ENCODE measurements around the gene CTU2.

The CTU2 gene

GRCh38 chr16:88749358-88749757 is 43.1 kb downstream of the CTU2 start:
- H4K20me1 ChIP-seq = peaks cover 79 to 97% (median 89%) of the 10 kb centered on the region in 11 experiments

GRCh38 chr16:88750854-88751253 is 44.6 kb downstream of the CTU2 start:
- peaks cover 45 to 85% (median 75%) of the 10 kb centered on the region in 10 experiments for H3K4me1 ChIP-seq
- peak overlapping the region in 7 of 11 experiments; percentile 7 to 57 (median 45); a peak in 9 of 22 replicates for H3K4me2 ChIP-seq
- H3K36me3 ChIP-seq = peaks cover 4 to 59% (median 20%) of the 10 kb centered on the region in 11 experiments; a peak in 17 of 22 replicates
- H3K27me3 ChIP-seq = no peaks in the 10 kb centered on the region
- no peak overlapping the region; a peak in 1 of 22 replicates for H3K27ac ChIP-seq
- H3K4me3 ChIP-seq = no peak overlapping the region
- peaks cover 80 to 97% (median 92%) of the 10 kb centered on the region in 11 experiments for H4K20me1 ChIP-seq
- H3K9ac ChIP-seq = peak overlapping the region in 4 of 11 experiments; percentile 5 to 33 (median 14); a peak in 5 of 22 replicates
- H3K9me3 ChIP-seq (replicated peaks in 1 of 11) = no peaks in the 10 kb centered on the region
- TF ChIP-seq Cebpa-rat (IDR thresholded peaks at IDR 0.05) = no peak

More at GRCh38 chr16:88749358-88749757, 43.1 kb downstream of the CTU2 start:
- Histone ChIP-seq H3K9ac (no peak overlapping the region), H3K9me3 (replicated peaks in 1 of 11) (no peaks in the 10 kb centered on the region), H3K27ac (no peak overlapping the region), H3K4me3 (no peak overlapping the region), H3K27me3 (no peaks in the 10 kb centered on the region), H3K4me1 (peaks cover 48 to 85% (median 78%) of the 10 kb centered on the region in 10 experiments), H3K4me2 (no peak overlapping the region), H3K36me3 (peaks cover 4 to 47% (median 20%) of the 10 kb centered on the region in 11 experiments; a peak in 17 of 22 replicates)
- TF ChIP-seq Cebpa-rat (IDR thresholded peaks at IDR 0.05) = no peak

- 0 out of 22 replicates have a peak overlapping the region, but pooled peaks of 2 of the 11 experiments have one; percentile 21 to 33 for H3K9ac ChIP-seq
- no peak for TF ChIP-seq Cebpa-rat (IDR thresholded peaks at IDR 0.05)
- H4K20me1 ChIP-seq = peaks cover 80 to 97% (median 91%) of the 10 kb centered on the region in 11 experiments
- no peak overlapping the region for H3K27ac ChIP-seq
- peaks cover 4 to 60% (median 20%) of the 10 kb centered on the region in 11 experiments; a peak in 17 of 22 replicates for H3K36me3 ChIP-seq
- peak overlapping the region in 3 of 11 experiments; percentile 13 to 53 (median 17); a peak in 2 of 22 replicates for H3K4me2 ChIP-seq
- no peak overlapping the region for H3K4me3 ChIP-seq
- H3K9me3 ChIP-seq (replicated peaks in 1 of 11) = no peaks in the 10 kb centered on the region
- H3K27me3 ChIP-seq = no peaks in the 10 kb centered on the region
- peaks cover 30 to 84% (median 75%) of the 10 kb centered on the region in 10 experiments for H3K4me1 ChIP-seq
Observed at GRCh38 chr16:88752386-88753002, 46.2 kb downstream of the CTU2 start.

GRCh38 chr16:88753191-88753590 is 46.9 kb downstream of the CTU2 start:
- Histone ChIP-seq H3K27me3 (no peaks in the 10 kb centered on the region), H4K20me1 (peaks cover 80 to 97% (median 91%) of the 10 kb centered on the region in 11 experiments), H3K4me2 (peak overlapping the region in 2 of 11 experiments; percentile 50 to 51; a peak in 2 of 22 replicates), H3K4me1 (peaks cover 30 to 84% (median 75%) of the 10 kb centered on the region in 10 experiments), H3K9ac (peak overlapping the region in 2 of 11 experiments; percentile 28 to 43; a peak in 1 of 22 replicates), H3K36me3 (peaks cover 4 to 56% (median 17%) of the 10 kb centered on the region in 11 experiments; a peak in 17 of 22 replicates), H3K9me3 (replicated peaks in 1 of 11) (no peaks in the 10 kb centered on the region), H3K27ac (0 out of 22 replicates have a peak overlapping the region, but pooled peaks of 1 of the 11 experiments have one; percentile 47), H3K4me3 (no peak overlapping the region)
- no peak for TF ChIP-seq Cebpa-rat (IDR thresholded peaks at IDR 0.05)

- Histone ChIP-seq H4K20me1 (peaks cover 80 to 97% (median 91%) of the 10 kb centered on the region in 11 experiments), H3K9ac (peak overlapping the region in 8 of 11 experiments; percentile 5 to 50 (median 39); a peak in 7 of 22 replicates), H3K4me3 (no peak overlapping the region), H3K9me3 (replicated peaks in 1 of 11) (0 out of 22 replicates have a peak, but pooled peaks cover 0 to 1% (median 0%) of the 10 kb centered on the region in 11 experiments), H3K4me1 (peaks cover 30 to 84% (median 75%) of the 10 kb centered on the region in 10 experiments), H3K4me2 (peak overlapping the region in 8 of 11 experiments; percentile 35 to 65 (median 54); a peak in 13 of 22 replicates), H3K27me3 (no peaks in the 10 kb centered on the region), H3K36me3 (peaks cover 4 to 56% (median 14%) of the 10 kb centered on the region in 11 experiments; a peak in 18 of 22 replicates), H3K27ac (peak overlapping the region in 2 of 11 experiments; percentile 17 to 47; a peak in 1 of 22 replicates)
- no peak for TF ChIP-seq Cebpa-rat (IDR thresholded peaks at IDR 0.05)
Observed at GRCh38 chr16:88753602-88754001, 47.3 kb downstream of the CTU2 start.

GRCh38 chr16:88754109-88754911 is 48.0 kb downstream of the CTU2 start:
- Histone ChIP-seq H3K27ac (peak overlapping the region in 3 of 11 experiments; percentile 0 to 47 (median 17); a peak in 3 of 22 replicates), H3K27me3 (no peaks in the 10 kb centered on the region), H3K9ac (peak overlapping the region in 10 of 11 experiments; percentile 5 to 50 (median 39); a peak in 14 of 22 replicates), H4K20me1 (peaks cover 87 to 97% (median 95%) of the 10 kb centered on the region in 11 experiments), H3K4me2 (peak overlapping the region; percentile 16 to 65 (median 51); a peak in 21 of 22 replicates), H3K9me3 (replicated peaks in 1 of 11) (peaks cover 0 to 5% (median 0%) of the 10 kb centered on the region in 11 experiments; a peak in 2 of 22 replicates), H3K4me1 (peaks cover 36 to 89% (median 80%) of the 10 kb centered on the region in 10 experiments), H3K36me3 (peaks cover 4 to 58% (median 17%) of the 10 kb centered on the region in 11 experiments; a peak in 17 of 22 replicates), H3K4me3 (no peak overlapping the region)
- no peak for TF ChIP-seq Cebpa-rat (IDR thresholded peaks at IDR 0.05)

GRCh38 chr16:88754912-88755744 is 48.8 kb downstream of the CTU2 start:
- H3K27ac ChIP-seq = peak overlapping the region in 1 of 11 experiments; percentile 47; a peak in 1 of 22 replicates
- peaks cover 0 to 5% (median 0%) of the 10 kb centered on the region in 11 experiments; a peak in 2 of 22 replicates for H3K9me3 ChIP-seq (replicated peaks in 1 of 11)
- peaks cover 93 to 97% (median 96%) of the 10 kb centered on the region in 11 experiments for H4K20me1 ChIP-seq
- peak overlapping the region; percentile 16 to 65 (median 51); a peak in 16 of 22 replicates for H3K4me2 ChIP-seq
- peaks cover 44 to 95% (median 85%) of the 10 kb centered on the region in 10 experiments for H3K4me1 ChIP-seq
- TF ChIP-seq Cebpa-rat (IDR thresholded peaks at IDR 0.05) = no peak
- H3K4me3 ChIP-seq = no peak overlapping the region
- no peaks in the 10 kb centered on the region for H3K27me3 ChIP-seq
- H3K9ac ChIP-seq = peak overlapping the region in 7 of 11 experiments; percentile 24 to 50 (median 39); a peak in 9 of 22 replicates
- H3K36me3 ChIP-seq = peaks cover 4 to 54% (median 17%) of the 10 kb centered on the region in 11 experiments; a peak in 17 of 22 replicates

Data from BLaER1 treated with 17β-estradiol and CSF1 and Interleukin-3, amounts not matched to agents 10 nM and 100 nM (cell line).